GM12891 (cell line): ENCODE data around the gene SDS.

Experiments
- POLR2A ChIP-seq: IDR thresholded peaks from 2 replicates; pipeline ENCODE4 v1.6.1; 2011; ENCODE audit warnings: low read depth, low read length, control low read depth
- POLR2AphosphoS5 ChIP-seq: IDR thresholded peaks from 2 replicates; pipeline ENCODE4 v1.6.1; 2011; ENCODE audit warnings: low read depth, low read length, control low read depth
- SPI1 ChIP-seq: IDR thresholded peaks from 2 replicates; pipeline ENCODE4 v1.6.1; 2011; ENCODE audit warnings: low read depth, low read length, control low read depth
- TAF1 ChIP-seq: IDR thresholded peaks from 2 replicates; pipeline ENCODE4 v1.6.1; 2011; ENCODE audit warnings: low read depth, low read length, control low read depth

GRCh38 chr12:113416091-113416754 lies 12.5 kb upstream of the SDS start:
- no peak for TF ChIP-seq POLR2AphosphoS5
- no peak for TF ChIP-seq POLR2A
- TF ChIP-seq SPI1: no peak
- no peak for TF ChIP-seq TAF1
